B cell (primary cell): ENCODE measurements around the gene PIK3CD. TPM values are rescaled to one million over a fixed set of nuclear protein-coding genes. Genes with fewer than 3 reads are reported as not detected.

ENCODE experiments used
- ATAC-seq: fragments of 200-7000 bp; cut with Tn5 transposase; one replicate; pipeline ENCODE4 v1.10.0; 2021; ENCODE audit warnings: low read depth, mild to moderate bottlenecking, moderate number of reproducible peaks, moderate library complexity
- CTCF ChIA-PET: fragments of 350-600 bp; sonication (Branson Sonifier 250); formaldehyde crosslinking; loops from one replicate; lab custom pipeline; 2021; ENCODE audit warnings: antibody characterized with exemption, inconsistent platforms; lab: Charles Lee
- POLR2A ChIA-PET: fragments of 350-600 bp; sonication (Branson Sonifier 250); formaldehyde crosslinking; loops from one replicate; lab custom pipeline; 2021; ENCODE audit warnings: antibody characterized with exemption; lab: Charles Lee
- DNase-seq: peaks from one replicate; pipeline ENCODE4 v3.0.0; 2013
- H2AFZ ChIP-seq: 2 replicates; pipeline ENCODE4 v1.6.1; 2012; ENCODE audit warnings: mild to moderate bottlenecking, low read depth, low read length; ENCODE audit not compliant: insufficient read depth, poor library complexity, severe bottlenecking
- H3K27ac ChIP-seq, 2 donors: 1 replicate in 1 of 2; 2 replicates in 1 of 2; pipeline ENCODE4 v1.5.1; 2012 to 2013; ENCODE audit warnings: low read length in 2 of 2, mild to moderate bottlenecking in 2 of 2, moderate library complexity in 1 of 2
- H3K27me3 ChIP-seq, 4 experiments: fragments of 200-600 bp in 1 of 4; sonication (generic) in 1 of 4; replicated peaks in 1 of 4; 1 replicate in 2 of 4; 2 replicates in 2 of 4; pipeline versions ENCODE4 v1.6.1 to v1.7.0; 2013 to 2016; ENCODE audit warnings: low read length in 3 of 4, mild to moderate bottlenecking in 2 of 4, mixed read lengths in 1 of 4, moderate library complexity in 1 of 4; ENCODE audit not compliant: insufficient read depth in 4 of 4, control insufficient read depth in 3 of 4; ENCODE audit errors: control extremely low read depth in 1 of 4
- H3K36me3 ChIP-seq, 2 experiments: replicated peaks in 1 of 2; 1 replicate in 1 of 2; 2 replicates in 1 of 2; pipeline versions ENCODE4 v1.6.1 to v1.7.1; 2013; ENCODE audit warnings: low read length in 1 of 2; ENCODE audit not compliant: insufficient read depth in 2 of 2, control insufficient read depth in 1 of 2; ENCODE audit errors: control extremely low read depth in 1 of 2, extremely low read depth in 1 of 2
- H3K4me1 ChIP-seq, 2 donors: fragments of 200-600 bp in 1 of 2; sonication (generic) in 1 of 2; 1 replicate in 1 of 2; 2 replicates in 1 of 2; pipeline versions ENCODE4 v1.5.1 to v1.6.1; 2013 to 2017; ENCODE audit warnings: low read length in 2 of 2; ENCODE audit not compliant: control insufficient read depth in 2 of 2, insufficient read depth in 2 of 2
- H3K4me2 ChIP-seq: replicated peaks from 2 replicates; pipeline ENCODE3; 2012; ENCODE audit warnings: mild to moderate bottlenecking, low read depth, low read length; ENCODE audit not compliant: poor library complexity, severe bottlenecking
- H3K4me3 ChIP-seq, 5 experiments: fragments of 200-600 bp in 1 of 5; sonication (generic) in 1 of 5; 1 replicate in 3 of 5; 2 replicates in 2 of 5; pipeline versions ENCODE4 v1.5.1 to v1.7.0; 2011 to 2016; ENCODE audit warnings: low read length in 4 of 5, mild to moderate bottlenecking in 4 of 5, low read depth in 2 of 5, control low read depth in 1 of 5, moderate library complexity in 1 of 5; ENCODE audit not compliant: insufficient read depth in 1 of 5; ENCODE audit errors: control extremely low read depth in 1 of 5, extremely low read depth in 1 of 5
- H3K79me2 ChIP-seq: fragments of 200-600 bp; sonication (generic); one replicate; pipeline ENCODE4 v1.6.0; 2016; ENCODE audit warnings: low read length; ENCODE audit not compliant: control insufficient read depth, insufficient read depth
- H3K9ac ChIP-seq: fragments of 200-600 bp; sonication (generic); 2 replicates; pipeline ENCODE4 v1.6.1; 2017; ENCODE audit warnings: mild to moderate bottlenecking, low read length, moderate library complexity
- H3K9me3 ChIP-seq, 3 donors: one replicate each; pipeline versions ENCODE4 v1.6.1 to v1.7.1; 2013; ENCODE audit warnings: low read length in 2 of 3; ENCODE audit not compliant: control insufficient read depth in 2 of 3, insufficient read depth in 1 of 3; ENCODE audit errors: control extremely low read depth in 1 of 3
- H4K20me1 ChIP-seq: 2 replicates; pipeline ENCODE4 v1.6.0; 2012; ENCODE audit warnings: mild to moderate bottlenecking, low read length; ENCODE audit not compliant: insufficient read depth, control insufficient read depth, poor library complexity, severe bottlenecking
- H3K27ac Mint-ChIP-seq: one replicate; pipeline ENCODE4 v1.8.0; 2021; ENCODE audit warnings: mixed read lengths
- H3K27me3 Mint-ChIP-seq: one replicate; pipeline ENCODE4 v1.8.0; 2021; ENCODE audit warnings: mixed read lengths
- H3K4me1 Mint-ChIP-seq: one replicate; pipeline ENCODE4 v1.8.0; 2021; ENCODE audit warnings: mixed read lengths
- H3K4me3 Mint-ChIP-seq: one replicate; pipeline ENCODE4 v1.8.0; 2021; ENCODE audit warnings: mixed read lengths
- H3K9me3 Mint-ChIP-seq: one replicate; pipeline ENCODE4 v1.8.0; 2022; ENCODE audit warnings: mixed read lengths; ENCODE audit not compliant: insufficient read depth
- EZH2 ChIP-seq: IDR thresholded peaks from 2 replicates; pipeline ENCODE4 v1.6.1; 2012; ENCODE audit warnings: borderline replicate concordance, low read depth, mild to moderate bottlenecking, moderate library complexity, low read length; ENCODE audit not compliant: insufficient read depth, poor library complexity, severe bottlenecking
- WGBS: methylation state at CpG from one replicate; pipeline ENCODE4 v1.1.5; 2013; ENCODE audit warnings: missing lambda C conversion rate; ENCODE audit not compliant: insufficient coverage; 5-methylcytosine and 5-hydroxymethylcytosine counted together
- intact Hi-C: fragments of 100-400 bp; cut with micrococcal nuclease; formaldehyde crosslinking; loops from one replicate; pipeline ENCODE4 v1.10.0; 2022
- polyA plus RNA-seq: library from polyadenylated mRNA; depleted of rRNA; stranded (reverse); fragments of >200 nt; gene quantifications from 2 replicates; pipeline ENCODE4 v1.2.3, GENCODE V29; 2012
- total RNA-seq, 2 donors: library from RNA; stranded (reverse); fragments of 120-200 nt in 1 of 2; gene quantifications; 1 replicate in 1 of 2; 2 replicates in 1 of 2; pipeline versions ENCODE4 v1.2.3 to v1.2.4, GENCODE V29; 2013 to 2022
- TF ChIP-seq, protein P1 (sequence below): fragments of 200-600 bp; IDR thresholded peaks from one replicate; pipeline ENCODE4 v1.8.0; 2022; ENCODE audit warnings: antibody characterized with exemption, mild to moderate bottlenecking

PIK3CD gene
- total and polyA plus RNA-seq, 2 donors (not counting 1 experiment from before 2014, with no cell fraction given) = 144 to 222 TPM

DNA sequence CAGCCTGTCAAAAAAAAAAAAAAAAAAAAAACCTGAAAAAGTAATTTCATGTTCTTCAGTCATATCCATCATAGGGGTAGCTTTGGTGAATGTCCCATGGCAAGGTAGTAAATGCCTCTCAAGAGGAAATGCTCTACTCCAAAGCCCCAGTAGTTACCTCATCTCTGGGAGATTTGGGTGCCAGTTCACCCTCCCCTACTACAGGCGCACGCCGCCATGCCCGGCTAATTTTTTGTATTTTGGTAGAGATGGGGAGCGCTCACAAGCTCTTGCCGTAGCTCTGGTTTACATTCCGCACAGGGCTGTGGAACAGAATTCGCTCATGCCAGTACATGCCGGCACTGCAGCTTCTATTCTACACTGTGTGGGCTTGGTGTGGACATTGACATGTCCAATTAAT is 13.7 kb downstream of the PIK3CD start:
- H3K4me1 ChIP-seq = peaks cover 16 to 45% of the 10 kb centered on the region in 2 donors
- POLR2A ChIA-PET = interaction anchor here (0.6 to 2.0 kb wide), 2 partner anchors 9 to 19 kb away, joined by 3 to 6 read pairs; no protein-coding TSS in a partner anchor
- H3K79me2 ChIP-seq = peaks cover 98% of the 10 kb centered on the region

DNA sequence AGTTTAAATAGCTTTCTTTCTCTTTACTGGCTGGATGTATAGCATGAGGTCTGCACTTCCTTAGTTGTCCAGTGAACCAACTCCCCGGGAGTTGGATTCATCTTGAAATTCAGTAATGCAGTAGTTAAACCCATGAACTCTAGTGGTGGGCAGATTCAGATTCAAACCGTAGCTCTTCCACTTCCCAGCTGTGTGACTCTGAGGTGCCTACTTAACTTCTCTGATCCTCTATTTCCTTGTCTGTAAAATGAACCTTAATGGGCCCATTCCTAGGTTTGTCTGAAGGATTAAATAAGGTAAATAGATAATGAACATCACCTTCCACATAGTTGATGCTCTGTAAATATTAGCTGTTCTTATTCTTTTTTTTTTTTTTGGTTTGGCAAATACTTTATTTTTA is 16.5 kb downstream of the PIK3CD start:
- no peak overlapping the region for H3K4me2 ChIP-seq
- H3K27me3 ChIP-seq = no peaks in the 10 kb centered on the region
- no peak overlapping the region for H2AFZ ChIP-seq
- H3K4me3 Mint-ChIP-seq = no peak overlapping the region
- peak overlapping the region in 1 of 2 donors; percentile 50 for H3K27ac ChIP-seq
- H3K9me3 Mint-ChIP-seq = no peaks in the 10 kb centered on the region
- TF ChIP-seq, protein P1, sequence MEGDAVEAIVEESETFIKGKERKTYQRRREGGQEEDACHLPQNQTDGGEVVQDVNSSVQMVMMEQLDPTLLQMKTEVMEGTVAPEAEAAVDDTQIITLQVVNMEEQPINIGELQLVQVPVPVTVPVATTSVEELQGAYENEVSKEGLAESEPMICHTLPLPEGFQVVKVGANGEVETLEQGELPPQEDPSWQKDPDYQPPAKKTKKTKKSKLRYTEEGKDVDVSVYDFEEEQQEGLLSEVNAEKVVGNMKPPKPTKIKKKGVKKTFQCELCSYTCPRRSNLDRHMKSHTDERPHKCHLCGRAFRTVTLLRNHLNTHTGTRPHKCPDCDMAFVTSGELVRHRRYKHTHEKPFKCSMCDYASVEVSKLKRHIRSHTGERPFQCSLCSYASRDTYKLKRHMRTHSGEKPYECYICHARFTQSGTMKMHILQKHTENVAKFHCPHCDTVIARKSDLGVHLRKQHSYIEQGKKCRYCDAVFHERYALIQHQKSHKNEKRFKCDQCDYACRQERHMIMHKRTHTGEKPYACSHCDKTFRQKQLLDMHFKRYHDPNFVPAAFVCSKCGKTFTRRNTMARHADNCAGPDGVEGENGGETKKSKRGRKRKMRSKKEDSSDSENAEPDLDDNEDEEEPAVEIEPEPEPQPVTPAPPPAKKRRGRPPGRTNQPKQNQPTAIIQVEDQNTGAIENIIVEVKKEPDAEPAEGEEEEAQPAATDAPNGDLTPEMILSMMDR = no peak
- TF ChIP-seq EZH2 = no peak
- H3K4me1 ChIP-seq = peaks cover 8 to 45% of the 10 kb centered on the region in 2 donors
- no peak for ATAC-seq
- no peaks in the 10 kb centered on the region for H3K9me3 ChIP-seq
- peaks cover 94% of the 10 kb centered on the region for H4K20me1 ChIP-seq
- WGBS = 80% methylated on average over 1 of the region's 2 CpGs
- peaks cover 98% of the 10 kb centered on the region for H3K79me2 ChIP-seq
- ChIA-PET POLR2A (interaction anchor here (0.5 to 1.5 kb wide), 5 partner anchors 10 to 377 kb away, joined by 3 to 5 read pairs (median 4); partner anchors contain the start of gene PIK3CD), CTCF (interaction anchor here (0.8 to 2.3 kb wide), 5 partner anchors 10 to 42 kb away, joined by 3 to 7 read pairs (median 7); no protein-coding TSS in a partner anchor)
- peak overlapping the region; percentile 37 for H3K27ac Mint-ChIP-seq
- peaks cover 6 to 72% of the 10 kb centered on the region in 2 experiments for H3K36me3 ChIP-seq
- DNase-seq = no peak
- no peak overlapping the region for H3K9ac ChIP-seq
- peaks cover 53% of the 10 kb centered on the region for H3K4me1 Mint-ChIP-seq
- no peak overlapping the region for H3K4me3 ChIP-seq
- H3K27me3 Mint-ChIP-seq = no peaks in the 10 kb centered on the region
- intact Hi-C loops = no loop called here

More for the DNA sequence above, 13.7 kb downstream of the PIK3CD start:
- peak overlapping the region in 1 of 2 donors; percentile 48 for H3K27ac ChIP-seq
- peaks cover 4 to 61% of the 10 kb centered on the region in 2 experiments for H3K36me3 ChIP-seq
- H3K9ac ChIP-seq = no peak overlapping the region
- DNase-seq (no peak), ATAC-seq (no peak)
- WGBS = 87% methylated on average over 3 of the region's 9 CpGs
- no peaks in the 10 kb centered on the region for H3K27me3 Mint-ChIP-seq
- no peaks in the 10 kb centered on the region for H3K9me3 Mint-ChIP-seq
- H4K20me1 ChIP-seq = peaks cover 90% of the 10 kb centered on the region
- H3K27ac Mint-ChIP-seq = peak overlapping the region; percentile 34
- no peak for TF ChIP-seq EZH2
- TF ChIP-seq, protein P1 = no peak
- H3K4me1 Mint-ChIP-seq = peaks cover 50% of the 10 kb centered on the region
- no peak overlapping the region for H2AFZ ChIP-seq
- no peak overlapping the region for H3K4me2 ChIP-seq
- H3K27me3 ChIP-seq = no peaks in the 10 kb centered on the region
- intact Hi-C loops = no loop called here
- no peak overlapping the region for H3K4me3 ChIP-seq
- no peak overlapping the region for H3K4me3 Mint-ChIP-seq
- CTCF ChIA-PET = interaction anchor here (0.7 to 3.0 kb wide), 5 partner anchors 10 to 37 kb away, joined by 3 to 22 read pairs (median 3); no protein-coding TSS in a partner anchor
- no peaks in the 10 kb centered on the region for H3K9me3 ChIP-seq
